GM12878 (cell line): ENCODE data around the gene CTNNA2. TPM values are rescaled to one million over a fixed set of nuclear protein-coding genes. Genes with fewer than 3 reads are reported as not detected.

Experiments used
- ATAC-seq: fragments of 200-7000 bp; cut with Tn5 transposase; 3 replicates; pipeline ENCODE4 v1.9.1; 2020; ENCODE audit warnings: mild to moderate bottlenecking, moderate library complexity
- BruUV-seq: library from RNA; stranded (reverse); fragments of 400-500 nt; replicated peaks from 2 replicates; lab custom pipeline; 2021; lab: Mats Ljungman, UMichigan
- CTCF ChIA-PET: fragments of 300-600 bp; sonication (Branson Sonifier 250); formaldehyde crosslinking; extraction: SDS; loops from one replicate; lab custom pipeline; 2021; ENCODE audit warnings: inconsistent platforms; lab: Yijun Ruan, JAX
- POLR2A ChIA-PET: fragments of 350-600 bp; formaldehyde crosslinking; extraction: SDS; loops from one replicate; lab custom pipeline; 2021; ENCODE audit warnings: inconsistent platforms; lab: Charles Lee
- RAD21 ChIA-PET: fragments of 300-600 bp; sonication (Branson Sonifier 250); formaldehyde crosslinking; loops from one replicate; lab custom pipeline; 2023; ENCODE audit warnings: antibody characterized with exemption; ENCODE audit not compliant: unreplicated experiment; lab: Charles Lee
- SMC1A ChIA-PET: fragments of 300-600 bp; sonication (Branson Sonifier 250); formaldehyde crosslinking; loops from one replicate; lab custom pipeline; 2023; ENCODE audit not compliant: unreplicated experiment, uncharacterized antibody; lab: Charles Lee
- DNase-seq: peaks from one replicate; pipeline ENCODE4 v3.0.0-alpha.2; 2011; ENCODE audit warnings: low read depth, low spot score
- FAIRE-seq: peaks from 3 replicates; lab custom pipeline; 2011; peaks lifted over from hg19 to GRCh38; lab: Jason Lieb, UNC
- H2AFZ ChIP-seq: 2 replicates; pipeline ENCODE4 v1.6.0; 2011; ENCODE audit warnings: low read depth, low read length, control low read depth; ENCODE audit not compliant: control insufficient read depth
- H3K27ac ChIP-seq: 2 replicates; pipeline ENCODE4 v1.5.1; 2011; ENCODE audit warnings: control low read depth; ENCODE audit not compliant: control insufficient read depth, insufficient read depth
- H3K27me3 ChIP-seq, 2 experiments: replicated peaks in 1 of 2; 2 replicates each; pipeline versions ENCODE4 v1.6.0 to v1.6.1; 2011; ENCODE audit warnings: low read length in 1 of 2; ENCODE audit not compliant: control insufficient read depth in 2 of 2, insufficient read depth in 2 of 2
- H3K36me3 ChIP-seq, 2 experiments: 2 replicates each; pipeline ENCODE4 v1.5.1; 2011; ENCODE audit warnings: low read length in 1 of 2; ENCODE audit not compliant: control insufficient read depth in 2 of 2, insufficient read depth in 2 of 2
- H3K4me1 ChIP-seq: 2 replicates; pipeline ENCODE4 v1.6.1; 2011; ENCODE audit warnings: mild to moderate bottlenecking, low read length, moderate library complexity, mixed read lengths; ENCODE audit not compliant: control insufficient read depth, insufficient read depth
- H3K4me2 ChIP-seq: 2 replicates; pipeline ENCODE4 v1.6.0; 2011; ENCODE audit warnings: control low read depth; ENCODE audit not compliant: control insufficient read depth, insufficient read depth
- H3K4me3 ChIP-seq: fragments of 200-600 bp; sonication (generic); 2 replicates; pipeline ENCODE4 v1.5.1; 2016
- H3K79me2 ChIP-seq: 2 replicates; pipeline ENCODE4 v1.6.0; 2011; ENCODE audit warnings: low read length; ENCODE audit not compliant: control insufficient read depth, insufficient read depth
- H3K9ac ChIP-seq: 2 replicates; pipeline ENCODE4 v1.8.0; 2011; ENCODE audit warnings: low read length, control low read depth, mixed read lengths; ENCODE audit not compliant: control insufficient read depth, insufficient read depth
- H3K9me3 ChIP-seq: replicated peaks from 3 replicates; pipeline ENCODE4 v1.5.1; 2011; ENCODE audit warnings: mild to moderate bottlenecking, low read length; ENCODE audit not compliant: control insufficient read depth, insufficient read depth
- H4K20me1 ChIP-seq: 2 replicates; pipeline ENCODE4 v1.6.0; 2011; ENCODE audit not compliant: control insufficient read depth, insufficient read depth
- BACH1 ChIP-seq: fragments of 450-650 bp; IDR thresholded peaks from 2 replicates; pipeline ENCODE4 v1.6.1; 2017; ENCODE audit warnings: mild to moderate bottlenecking, borderline replicate concordance
- BHLHE40 ChIP-seq, 2 experiments: fragments of 450-650 bp in 1 of 2; IDR thresholded peaks; 2 replicates each; pipeline ENCODE4 v1.6.1; 2011 to 2017; ENCODE audit warnings: low read depth in 2 of 2, borderline replicate concordance in 1 of 2, improper control_type of control experiment in 1 of 2, low read length in 1 of 2, mild to moderate bottlenecking in 1 of 2
- CEBPB ChIP-seq, 2 experiments: fragments of 150-350 bp in 1 of 2; IDR thresholded peaks; 2 replicates each; pipeline ENCODE4 v1.6.1; 2012 to 2014; ENCODE audit warnings: low read depth in 2 of 2, low read length in 2 of 2, borderline replicate concordance in 1 of 2, inconsistent platforms in 1 of 2
- IKZF1 ChIP-seq: fragments of 450-650 bp; conservative IDR thresholded peaks from 2 replicates; pipeline ENCODE4 v1.6.1; 2017; ENCODE audit warnings: antibody characterized with exemption, mild to moderate bottlenecking
- IRF4 ChIP-seq: IDR thresholded peaks from 2 replicates; pipeline ENCODE4 v1.6.1; 2011; ENCODE audit warnings: low read depth, low read length
- NR2C1 ChIP-seq: fragments of 450-650 bp; IDR thresholded peaks from 2 replicates; pipeline ENCODE4 v1.6.1; 2017; ENCODE audit warnings: antibody characterized with exemption, mild to moderate bottlenecking, moderate library complexity
- NRF1 ChIP-seq: conservative IDR thresholded peaks from 2 replicates; pipeline ENCODE4 v1.6.1; 2011; ENCODE audit warnings: mild to moderate bottlenecking, low read depth, low read length, improper control_type of control experiment
- RBBP5 ChIP-seq: fragments of 200-600 bp; sonication (generic); conservative IDR thresholded peaks from 2 replicates; pipeline ENCODE4 v1.6.1; 2016
- RCOR1 ChIP-seq: conservative IDR thresholded peaks from 2 replicates; pipeline ENCODE4 v1.6.1; 2012; ENCODE audit warnings: low read depth, low read length, improper control_type of control experiment
- SMAD5 ChIP-seq: IDR thresholded peaks from 2 replicates; pipeline ENCODE4 v1.6.1; 2016; ENCODE audit warnings: antibody characterized with exemption, low read depth
- ZSCAN29 ChIP-seq: fragments of 450-650 bp; IDR thresholded peaks from 2 replicates; pipeline ENCODE4 v1.6.1; 2017; ENCODE audit warnings: mild to moderate bottlenecking, moderate library complexity
- WGBS: methylation state at CpG from one replicate; pipeline ENCODE4 v1.1.6; 2016; ENCODE audit warnings: low lambda C conversion rate; ENCODE audit not compliant: insufficient replicate concordance, insufficient coverage; ENCODE audit errors: missing lambda C conversion rate; 5-methylcytosine and 5-hydroxymethylcytosine counted together
- in situ Hi-C: fragments of 300-500 bp; cut with MboI; formaldehyde crosslinking; loops from 9 replicates; pipeline ENCODE4 v1.14.3; 2018; ENCODE audit warnings: mixed read lengths
- intact Hi-C: fragments of 100-400 bp; cut with micrococcal nuclease; formaldehyde crosslinking; loops from one replicate; pipeline ENCODE4 v1.14.2; 2022; ENCODE audit not compliant: unreplicated experiment
- polyA plus RNA-seq, 11 experiments: library from polyadenylated mRNA; depleted of rRNA in 4 of 11; unstranded in 6 of 11; stranded (reverse) in 5 of 11; fragments of >200 nt; fragmentation: Nextera tagmentation in 4 of 11; fragmentation: Illumina TruSeq in 1 of 11; extraction: Ambion mirVana in 4 of 11; extraction: Trizol in 1 of 11; gene quantifications; 1 replicate in 1 of 11; 2 replicates in 10 of 11; pipeline versions ENCODE4 v1.2.1 to v1.2.3, GENCODE V29; 2011 to 2016; ENCODE audit warnings: inconsistent platforms in 2 of 11, missing spikeins in 2 of 11, low read depth in 1 of 11
- total RNA-seq, 4 experiments: library from RNA; depleted of rRNA in 3 of 4; stranded (reverse); fragments of >200 nt in 3 of 4; fragmentation: Illumina TruSeq in 1 of 4; extraction: Trizol in 1 of 4; gene quantifications; 2 replicates each; pipeline versions ENCODE4 v1.2.1 to v1.2.3, GENCODE V29; 2013 to 2021
- TF ChIP-seq, protein P1 (sequence below): IDR thresholded peaks from 2 replicates; pipeline ENCODE4 v1.6.1; 2012; ENCODE audit warnings: mild to moderate bottlenecking, low read depth, low read length
- TF ChIP-seq, protein P2 (sequence below): IDR thresholded peaks from 2 replicates; pipeline ENCODE4 v1.6.1; 2011; ENCODE audit warnings: borderline replicate concordance, low read depth, mild to moderate bottlenecking, moderate library complexity, mixed read lengths, low read length; ENCODE audit not compliant: insufficient read depth; ENCODE audit errors: extremely low read length
- TF ChIP-seq, protein P3 (sequence below): fragments of 450-650 bp; IDR thresholded peaks from 2 replicates; pipeline ENCODE4 v1.6.1; 2014; ENCODE audit warnings: mild to moderate bottlenecking
- TF ChIP-seq, protein P4 (sequence below): fragments of 450-650 bp; conservative IDR thresholded peaks from 2 replicates; pipeline ENCODE4 v1.6.1; 2017; ENCODE audit warnings: mild to moderate bottlenecking, moderate library complexity

Gene CTNNA2
- total and polyA plus RNA-seq, 10 of the 15 experiments (the other 5 are each of a cell fraction or from before 2014, with no cell fraction given): 2.4 to 36.2 (median 6.6) TPM

DNA sequence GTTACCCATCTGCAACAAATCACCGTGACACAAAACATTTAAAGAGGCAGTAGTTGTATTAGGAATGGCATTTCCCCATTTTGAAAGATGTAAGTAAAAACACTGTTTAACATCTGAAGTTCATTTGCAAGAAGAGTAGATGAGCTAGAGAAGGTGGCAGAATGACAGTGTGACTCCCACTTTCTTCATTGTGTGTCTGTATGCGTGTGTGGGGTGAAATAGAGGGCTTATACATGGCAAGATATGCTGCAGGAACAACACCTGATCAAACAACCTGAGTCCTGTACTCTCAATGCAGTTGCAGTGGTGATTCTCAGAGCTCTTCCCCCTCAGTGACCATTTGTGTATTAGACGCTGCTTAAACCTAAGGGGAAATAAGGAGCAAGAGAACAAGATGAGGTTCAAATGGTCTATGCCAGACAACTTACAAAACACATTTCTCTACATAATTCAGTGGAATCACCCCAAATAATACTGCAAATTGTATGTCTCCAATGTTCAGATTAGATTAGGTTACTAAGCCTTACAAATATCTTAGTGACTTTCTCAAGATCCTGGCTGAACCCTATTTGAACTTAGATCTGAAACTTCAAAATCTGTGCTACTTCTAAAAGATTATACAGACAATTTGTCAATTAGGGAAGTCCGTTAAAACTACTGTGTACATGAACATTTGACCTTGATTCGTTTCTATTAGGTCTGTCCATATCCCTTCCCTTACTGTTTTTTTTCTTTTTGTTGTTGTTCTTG is 561.6 kb downstream of the CTNNA2 start:
- ChIA-PET SMC1A (interaction anchor here (1.3 to 1.4 kb wide), 4 partner anchors 251 to 431 kb away, joined by 3 to 5 read pairs (median 4); no protein-coding TSS in a partner anchor), CTCF (interaction anchor here (0.7 to 2.8 kb wide), 6 partner anchors 10 to 425 kb away, joined by 3 to 20 read pairs (median 6); no protein-coding TSS in a partner anchor), POLR2A (no interaction called here), RAD21 (interaction anchor here (1.5 to 2.2 kb wide), 2 partner anchors 249 to 425 kb away, joined by 3 to 9 read pairs; no protein-coding TSS in a partner anchor)
- H3K27me3 ChIP-seq: no peaks in the 10 kb centered on the region
- no TSS peak for BruUV-seq
- H3K4me2 ChIP-seq: no peak overlapping the region
- WGBS: 17% methylated on average over 5 of the region's 5 CpGs
- no peak for FAIRE-seq
- no peak overlapping the region for H3K9ac ChIP-seq
- H3K4me3 ChIP-seq: no peak overlapping the region
- H2AFZ ChIP-seq: no peak overlapping the region
- H3K27ac ChIP-seq: no peak overlapping the region
- no peaks in the 10 kb centered on the region for H3K36me3 ChIP-seq
- intact Hi-C loops: loop anchor here (10.0 kb wide), 1 partner anchor 160 kb away; no protein-coding TSS in a partner anchor
- no peaks in the 10 kb centered on the region for H4K20me1 ChIP-seq
- no peaks in the 10 kb centered on the region for H3K9me3 ChIP-seq
- no peak for ATAC-seq
- H3K4me1 ChIP-seq: no peaks in the 10 kb centered on the region
- no peaks in the 10 kb centered on the region for H3K79me2 ChIP-seq
- in situ Hi-C loops: no loop called here
- no peak for DNase-seq
- TF ChIP-seq, protein P1, sequence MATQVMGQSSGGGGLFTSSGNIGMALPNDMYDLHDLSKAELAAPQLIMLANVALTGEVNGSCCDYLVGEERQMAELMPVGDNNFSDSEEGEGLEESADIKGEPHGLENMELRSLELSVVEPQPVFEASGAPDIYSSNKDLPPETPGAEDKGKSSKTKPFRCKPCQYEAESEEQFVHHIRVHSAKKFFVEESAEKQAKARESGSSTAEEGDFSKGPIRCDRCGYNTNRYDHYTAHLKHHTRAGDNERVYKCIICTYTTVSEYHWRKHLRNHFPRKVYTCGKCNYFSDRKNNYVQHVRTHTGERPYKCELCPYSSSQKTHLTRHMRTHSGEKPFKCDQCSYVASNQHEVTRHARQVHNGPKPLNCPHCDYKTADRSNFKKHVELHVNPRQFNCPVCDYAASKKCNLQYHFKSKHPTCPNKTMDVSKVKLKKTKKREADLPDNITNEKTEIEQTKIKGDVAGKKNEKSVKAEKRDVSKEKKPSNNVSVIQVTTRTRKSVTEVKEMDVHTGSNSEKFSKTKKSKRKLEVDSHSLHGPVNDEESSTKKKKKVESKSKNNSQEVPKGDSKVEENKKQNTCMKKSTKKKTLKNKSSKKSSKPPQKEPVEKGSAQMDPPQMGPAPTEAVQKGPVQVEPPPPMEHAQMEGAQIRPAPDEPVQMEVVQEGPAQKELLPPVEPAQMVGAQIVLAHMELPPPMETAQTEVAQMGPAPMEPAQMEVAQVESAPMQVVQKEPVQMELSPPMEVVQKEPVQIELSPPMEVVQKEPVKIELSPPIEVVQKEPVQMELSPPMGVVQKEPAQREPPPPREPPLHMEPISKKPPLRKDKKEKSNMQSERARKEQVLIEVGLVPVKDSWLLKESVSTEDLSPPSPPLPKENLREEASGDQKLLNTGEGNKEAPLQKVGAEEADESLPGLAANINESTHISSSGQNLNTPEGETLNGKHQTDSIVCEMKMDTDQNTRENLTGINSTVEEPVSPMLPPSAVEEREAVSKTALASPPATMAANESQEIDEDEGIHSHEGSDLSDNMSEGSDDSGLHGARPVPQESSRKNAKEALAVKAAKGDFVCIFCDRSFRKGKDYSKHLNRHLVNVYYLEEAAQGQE: no peak
- no peak for TF ChIP-seq IKZF1
- TF ChIP-seq, protein P2, sequence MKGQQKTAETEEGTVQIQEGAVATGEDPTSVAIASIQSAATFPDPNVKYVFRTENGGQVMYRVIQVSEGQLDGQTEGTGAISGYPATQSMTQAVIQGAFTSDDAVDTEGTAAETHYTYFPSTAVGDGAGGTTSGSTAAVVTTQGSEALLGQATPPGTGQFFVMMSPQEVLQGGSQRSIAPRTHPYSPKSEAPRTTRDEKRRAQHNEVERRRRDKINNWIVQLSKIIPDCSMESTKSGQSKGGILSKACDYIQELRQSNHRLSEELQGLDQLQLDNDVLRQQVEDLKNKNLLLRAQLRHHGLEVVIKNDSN: no peak
- TF ChIP-seq CEBPB (IDR thresholded peaks at IDR 0.05; ENCODE audit: borderline replicate concordance in 1 of 2, low read depth in 2 of 2, low read length in 2 of 2): no peak
- no peak for TF ChIP-seq IRF4
- TF ChIP-seq SMAD5: no peak
- TF ChIP-seq, protein P3, sequence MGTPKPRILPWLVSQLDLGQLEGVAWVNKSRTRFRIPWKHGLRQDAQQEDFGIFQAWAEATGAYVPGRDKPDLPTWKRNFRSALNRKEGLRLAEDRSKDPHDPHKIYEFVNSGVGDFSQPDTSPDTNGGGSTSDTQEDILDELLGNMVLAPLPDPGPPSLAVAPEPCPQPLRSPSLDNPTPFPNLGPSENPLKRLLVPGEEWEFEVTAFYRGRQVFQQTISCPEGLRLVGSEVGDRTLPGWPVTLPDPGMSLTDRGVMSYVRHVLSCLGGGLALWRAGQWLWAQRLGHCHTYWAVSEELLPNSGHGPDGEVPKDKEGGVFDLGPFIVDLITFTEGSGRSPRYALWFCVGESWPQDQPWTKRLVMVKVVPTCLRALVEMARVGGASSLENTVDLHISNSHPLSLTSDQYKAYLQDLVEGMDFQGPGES: no peak
- TF ChIP-seq, protein P4, sequence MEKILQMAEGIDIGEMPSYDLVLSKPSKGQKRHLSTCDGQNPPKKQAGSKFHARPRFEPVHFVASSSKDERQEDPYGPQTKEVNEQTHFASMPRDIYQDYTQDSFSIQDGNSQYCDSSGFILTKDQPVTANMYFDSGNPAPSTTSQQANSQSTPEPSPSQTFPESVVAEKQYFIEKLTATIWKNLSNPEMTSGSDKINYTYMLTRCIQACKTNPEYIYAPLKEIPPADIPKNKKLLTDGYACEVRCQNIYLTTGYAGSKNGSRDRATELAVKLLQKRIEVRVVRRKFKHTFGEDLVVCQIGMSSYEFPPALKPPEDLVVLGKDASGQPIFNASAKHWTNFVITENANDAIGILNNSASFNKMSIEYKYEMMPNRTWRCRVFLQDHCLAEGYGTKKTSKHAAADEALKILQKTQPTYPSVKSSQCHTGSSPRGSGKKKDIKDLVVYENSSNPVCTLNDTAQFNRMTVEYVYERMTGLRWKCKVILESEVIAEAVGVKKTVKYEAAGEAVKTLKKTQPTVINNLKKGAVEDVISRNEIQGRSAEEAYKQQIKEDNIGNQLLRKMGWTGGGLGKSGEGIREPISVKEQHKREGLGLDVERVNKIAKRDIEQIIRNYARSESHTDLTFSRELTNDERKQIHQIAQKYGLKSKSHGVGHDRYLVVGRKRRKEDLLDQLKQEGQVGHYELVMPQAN: no peak
- no peak for TF ChIP-seq ZSCAN29
- TF ChIP-seq BHLHE40 (IDR thresholded peaks at IDR 0.05; ENCODE audit: borderline replicate concordance in 1 of 2, low read depth in 2 of 2, low read length in 1 of 2): no peak
- TF ChIP-seq BACH1: no peak
- TF ChIP-seq NR2C1: no peak
- TF ChIP-seq RCOR1: no peak
- TF ChIP-seq NRF1: no peak
- no peak for TF ChIP-seq RBBP5
